Adipose tissue (tissue), 3 donors: Measurements from ENCODE around the gene KLC1. TPM values are rescaled to one million over a fixed set of nuclear protein-coding genes. Genes with fewer than 3 reads are reported as not detected.

ENCODE experiments used
- H3K27ac ChIP-seq: one replicate; pipeline ENCODE4 v1.5.1; 2013; ENCODE audit warnings: low read depth, low read length
- WGBS, 3 donors: extraction: QIAGEN DNeasy Blood & Tissue Kit; methylation state at CpG; one replicate each; pipeline ENCODE4 v1.1.7; 2013; 5-methylcytosine and 5-hydroxymethylcytosine counted together
- polyA plus RNA-seq, 3 donors: library from polyadenylated mRNA; stranded (reverse); fragments of 200-250 nt; gene quantifications; one replicate each; pipeline ENCODE4 v1.2.3, GENCODE V29; 2013
- donor health status: healthy with polysubstance abuse.
- donor health status: Bipolar disorder and iron deficiency.
- donor health status: healthy.

The KLC1 gene
- polyA plus RNA-seq, 3 donors, result 39.3 to 104 (median 92.0) TPM

DNA sequence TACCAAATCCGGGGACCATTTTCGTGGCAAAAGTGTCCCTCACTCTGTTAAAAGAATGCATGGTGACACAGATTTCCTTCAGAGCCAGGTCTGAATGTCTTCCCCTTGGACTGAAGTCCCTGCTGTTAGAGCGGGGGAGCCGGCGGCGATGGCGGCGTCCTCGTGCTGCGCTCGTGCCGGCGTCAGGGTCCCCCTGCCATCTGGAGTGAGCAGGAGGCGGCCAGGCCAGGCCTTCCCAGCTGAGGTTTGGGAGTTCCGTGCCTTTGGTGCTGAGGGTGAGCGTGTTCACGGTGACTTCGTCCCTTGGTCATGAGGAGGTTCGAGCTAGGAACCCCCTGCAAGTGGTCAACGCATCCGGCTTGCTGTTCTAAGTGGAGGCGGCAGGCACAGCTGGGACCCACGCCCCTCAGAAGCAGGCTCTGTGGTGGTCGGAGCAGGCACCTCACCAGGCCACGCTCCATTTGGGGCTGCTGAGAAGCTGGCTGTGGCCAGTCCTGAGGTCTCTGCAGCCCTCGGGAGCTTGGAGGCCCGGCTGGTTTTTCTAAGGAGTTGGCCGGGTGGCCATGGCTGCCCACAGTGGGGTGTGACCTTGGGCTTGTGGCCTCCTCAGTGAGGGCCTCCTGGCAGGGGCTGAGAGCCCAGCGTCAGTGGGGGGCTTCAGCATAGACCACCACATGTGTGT lies 96.1 kb downstream of the KLC1 start:
- WGBS, 3 donors, result 88 to 93% (median 92%) methylated on average over 28 to 29 of the region's 29 CpGs

DNA sequence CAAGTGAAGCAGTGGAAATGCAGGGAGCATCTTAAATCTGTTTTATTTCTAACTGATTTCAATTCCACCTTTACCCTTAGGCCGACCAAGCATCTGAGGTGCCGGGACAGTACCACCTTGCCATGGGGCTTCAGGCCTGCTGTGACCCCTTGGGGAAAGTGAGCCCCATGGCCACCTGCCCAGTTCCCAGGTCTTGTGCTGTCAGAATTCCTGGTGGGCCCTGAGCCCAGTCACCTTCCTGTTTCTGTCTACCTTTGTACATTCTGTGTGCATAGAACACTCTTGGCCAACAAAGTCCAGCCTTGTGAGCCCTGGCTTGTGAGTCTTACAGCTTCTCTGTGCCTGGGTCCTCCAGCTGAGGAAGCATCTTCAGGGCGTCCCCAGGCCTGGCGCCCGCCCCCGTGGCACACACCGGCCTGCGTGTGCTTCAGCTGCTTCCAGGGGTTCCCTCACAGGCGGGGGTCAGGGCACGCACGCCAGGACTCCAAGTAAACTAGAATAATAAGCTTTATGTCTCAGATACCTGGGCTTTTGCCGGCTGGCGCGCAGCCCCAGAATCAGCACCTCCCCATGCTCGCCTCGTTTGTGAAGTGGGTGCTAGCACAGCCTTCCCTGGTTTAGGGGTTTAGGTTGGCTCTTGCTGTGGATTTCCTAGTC lies 96.9 kb downstream of the KLC1 start:
- WGBS, 3 donors, result 77 to 94% (median 93%) methylated on average over 16 of the region's 16 CpGs
- H3K27ac ChIP-seq, result no peak overlapping the region

More for the DNA sequence above, 96.1 kb downstream of the KLC1 start:
- no peak overlapping the region for H3K27ac ChIP-seq

GRCh38 chr14:103726474-103726873 lies 97.5 kb downstream of the KLC1 start:
- WGBS, 3 donors, result 85 to 99% (median 95%) methylated on average over 17 to 18 of the region's 18 CpGs
- no peak overlapping the region for H3K27ac ChIP-seq

DNA sequence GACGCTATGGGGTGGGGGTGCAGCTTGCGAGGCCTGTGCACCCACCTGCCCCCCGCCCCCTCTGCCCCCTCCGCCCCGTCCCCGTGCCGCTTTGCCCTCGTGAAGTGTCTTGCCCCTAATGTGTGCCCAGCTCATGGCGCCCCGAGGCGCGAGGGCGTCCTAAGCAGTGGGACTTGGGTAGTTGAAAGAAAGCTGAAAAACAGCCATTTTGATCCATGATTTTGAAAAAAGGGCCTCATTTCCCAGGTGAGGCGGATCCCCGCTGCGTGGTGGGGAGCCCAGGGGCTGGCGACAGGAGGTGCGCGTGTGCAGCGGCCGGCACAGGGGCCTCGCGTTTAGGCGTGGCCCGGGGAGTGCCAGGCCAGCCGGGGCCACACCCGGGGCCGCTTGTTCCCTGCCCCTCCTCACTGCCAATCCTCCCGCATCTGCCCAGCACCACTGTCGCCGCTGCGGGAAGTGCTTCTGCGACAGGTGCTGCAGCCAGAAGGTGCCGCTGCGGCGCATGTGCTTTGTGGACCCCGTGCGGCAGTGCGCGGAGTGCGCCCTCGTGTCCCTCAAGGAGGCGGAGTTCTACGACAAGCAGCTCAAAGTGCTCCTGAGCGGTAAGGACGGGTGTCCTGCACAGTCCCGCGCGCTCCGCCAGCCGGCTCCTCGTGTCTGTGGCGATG lies 98.4 kb downstream of the KLC1 start:
- 73 to 86% (median 86%) methylated on average over 51 to 53 of the region's 53 CpGs for WGBS, 3 donors
- H3K27ac ChIP-seq, result no peak overlapping the region

DNA sequence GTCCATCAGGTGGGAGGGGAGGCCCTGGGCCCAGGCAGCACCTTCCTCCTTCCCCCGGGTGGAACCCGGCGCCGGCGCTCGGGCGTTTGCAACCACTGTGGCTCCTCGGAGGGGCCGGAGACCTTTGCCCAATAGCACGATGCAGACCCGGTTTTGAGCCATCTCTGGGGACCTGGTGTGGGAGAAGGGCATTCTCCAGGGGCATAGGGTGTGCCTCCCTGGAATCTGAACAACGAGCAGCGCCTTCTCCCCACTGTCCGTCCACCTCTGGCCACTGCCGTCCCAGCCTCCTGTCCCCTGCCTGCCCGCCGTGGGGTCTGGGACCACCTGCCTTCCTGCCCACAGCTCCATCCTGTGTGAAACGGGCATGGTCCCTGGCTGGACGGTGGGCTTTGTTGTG lies 99.1 kb downstream of the KLC1 start:
- H3K27ac ChIP-seq, result no peak overlapping the region
- 85 to 90% (median 90%) methylated on average over 18 to 19 of the region's 19 CpGs for WGBS, 3 donors

- WGBS, 3 donors, result 59 to 91% (median 83%) methylated on average over 12 of the region's 12 CpGs
- no peak overlapping the region for H3K27ac ChIP-seq
These were observed 99.7 kb downstream of the KLC1 start for GRCh38 chr14:103728721-103729120.

DNA sequence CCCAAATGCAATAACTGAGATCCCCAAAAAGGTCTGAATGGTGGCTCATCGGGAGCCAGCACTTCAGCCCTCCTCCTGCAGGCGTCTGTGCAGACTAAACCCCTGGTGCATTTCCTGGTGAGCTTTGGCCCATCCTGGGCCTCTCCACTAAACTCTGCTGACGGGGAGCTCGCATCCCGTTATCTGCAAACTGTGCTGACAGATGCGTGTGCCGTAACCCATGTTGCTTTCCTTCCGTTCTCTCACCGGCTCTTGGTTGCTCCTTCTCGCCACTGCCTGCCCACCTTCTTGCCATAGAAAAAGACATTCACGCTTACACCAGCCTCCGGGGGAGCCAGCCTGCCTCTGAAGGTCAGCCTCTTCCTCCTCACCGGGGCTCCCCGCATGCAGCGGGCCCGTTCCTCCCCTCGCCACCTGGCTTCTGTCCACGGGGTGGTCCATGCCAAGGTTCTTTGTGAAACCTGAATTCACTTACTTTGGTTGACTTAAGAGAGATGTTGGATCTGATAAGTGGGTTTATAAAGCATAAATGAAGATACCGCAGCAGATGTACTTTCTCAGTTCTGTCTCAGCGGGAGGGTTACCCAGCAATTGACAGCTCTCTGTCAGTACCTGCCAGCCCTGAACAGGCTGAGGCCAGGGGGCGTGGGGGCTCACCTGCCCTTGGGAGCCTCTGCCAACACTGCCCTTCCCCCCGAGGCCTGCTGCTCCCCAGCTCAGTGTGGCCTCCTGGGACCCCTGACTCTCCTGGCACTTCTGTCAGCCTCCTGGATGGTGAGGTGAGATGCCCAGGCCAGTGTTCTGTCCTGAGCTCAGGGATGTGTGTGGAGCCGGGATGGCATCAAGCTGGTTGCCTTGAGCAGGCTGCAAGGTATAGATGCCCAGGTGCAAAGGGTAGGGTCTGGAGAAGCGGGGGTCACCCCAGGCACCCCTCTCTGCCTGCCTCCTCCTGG lies 100.8 kb downstream of the KLC1 start:
- H3K27ac ChIP-seq, result no peak overlapping the region
- WGBS, 3 donors, result 59 to 84% (median 83%) methylated on average over 24 of the region's 24 CpGs

DNA sequence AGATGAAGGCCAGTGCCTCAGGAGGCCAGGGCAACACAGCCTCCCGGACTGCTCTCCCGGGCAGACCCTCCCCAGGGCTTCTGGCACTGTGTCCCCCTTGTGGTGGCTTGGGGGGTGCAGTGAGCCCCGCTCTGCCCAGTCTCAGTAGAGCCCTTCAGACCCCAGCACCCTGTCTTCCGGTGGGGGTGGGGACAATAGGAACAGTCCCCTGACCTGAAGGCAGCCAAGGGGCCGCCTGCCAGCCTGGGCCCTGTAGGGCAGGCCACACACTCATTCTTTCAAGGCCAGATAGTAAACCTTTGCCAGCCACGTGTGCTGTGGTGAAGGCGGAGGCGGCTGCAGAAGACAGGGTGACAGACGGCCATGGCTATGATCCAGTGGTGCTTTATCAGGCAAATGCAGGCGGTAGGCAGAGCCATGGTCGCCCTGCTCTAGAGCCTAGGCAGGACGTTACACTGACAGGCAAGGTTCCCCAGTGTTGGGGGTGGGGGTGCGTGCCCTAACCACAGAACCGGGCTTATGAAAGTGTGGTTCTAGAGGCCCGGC lies 101.6 kb downstream of the KLC1 start:
- no peak overlapping the region for H3K27ac ChIP-seq
- WGBS, 3 donors, result 33 to 71% (median 70%) methylated on average over 14 to 15 of the region's 15 CpGs

DNA sequence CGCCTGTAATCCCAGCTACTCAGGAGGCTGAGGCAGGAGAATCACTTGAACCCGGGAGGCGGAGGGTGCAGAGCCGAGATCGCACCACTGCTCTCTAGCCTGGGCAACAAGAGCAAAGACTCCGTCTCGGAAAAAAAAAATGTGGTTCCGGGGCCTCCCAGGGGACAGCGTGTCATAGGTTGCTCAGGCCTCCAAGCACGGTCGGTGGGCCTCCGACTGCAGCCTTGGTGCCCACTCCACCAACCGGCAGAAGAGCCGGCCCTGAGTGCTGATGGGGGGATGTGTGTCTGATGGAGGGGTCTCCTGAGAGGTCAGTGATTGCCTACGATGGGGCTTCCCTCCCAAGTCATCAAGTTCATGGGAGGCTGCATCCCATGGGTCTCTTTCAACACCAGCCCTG lies 102.5 kb downstream of the KLC1 start:
- no peak overlapping the region for H3K27ac ChIP-seq
- WGBS, 3 donors, result 84 to 94% (median 91%) methylated on average over 15 of the region's 15 CpGs

- 92 to 96% (median 92%) methylated on average over 24 of the region's 24 CpGs for WGBS, 3 donors
- H3K27ac ChIP-seq, result no peak overlapping the region
These were observed 103.2 kb downstream of the KLC1 start for GRCh38 chr14:103731916-103732867.

DNA sequence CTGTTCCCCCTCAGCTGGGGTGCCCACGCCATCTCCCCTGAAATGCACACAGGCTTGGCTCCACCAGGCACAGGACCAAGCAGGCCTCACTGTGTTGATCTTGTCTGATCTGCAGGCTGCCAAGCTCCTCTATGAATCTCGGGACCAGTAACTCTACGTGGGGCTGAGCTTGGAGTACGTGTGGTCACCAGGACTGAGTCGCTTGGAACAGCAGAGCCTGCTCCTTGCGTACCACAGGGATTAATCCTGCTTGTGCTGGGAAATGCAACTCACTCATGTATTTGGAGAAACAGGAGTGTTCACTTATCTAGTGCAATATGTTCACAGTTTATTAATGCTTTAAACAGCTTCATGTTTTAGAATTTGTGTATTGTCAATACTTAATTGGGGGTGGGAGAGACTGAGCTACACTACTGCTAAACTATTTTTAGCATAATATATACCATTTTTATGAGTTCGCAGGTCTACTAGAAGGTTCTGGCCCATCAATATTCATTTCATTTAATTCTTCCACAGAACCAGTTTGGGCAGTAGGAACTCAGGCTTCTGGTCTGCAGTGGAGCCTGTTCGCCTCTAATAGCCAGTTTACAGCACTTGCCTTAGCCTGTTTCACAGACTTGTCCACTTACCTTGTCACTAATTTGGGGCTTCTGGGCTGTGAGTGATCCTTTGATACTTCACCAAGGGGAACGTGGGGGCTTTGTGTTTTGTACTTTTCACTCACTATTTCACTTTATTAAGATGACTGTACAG lies 104.0 kb downstream of the KLC1 start:
- WGBS, 3 donors, result 84 to 91% (median 86%) methylated on average over 9 of the region's 9 CpGs
- no peak overlapping the region for H3K27ac ChIP-seq

- 90 to 94% (median 91%) methylated on average over 14 of the region's 14 CpGs for WGBS, 3 donors
- no peak overlapping the region for H3K27ac ChIP-seq
These were observed 104.6 kb downstream of the KLC1 start for GRCh38 chr14:103733651-103734050.

DNA sequence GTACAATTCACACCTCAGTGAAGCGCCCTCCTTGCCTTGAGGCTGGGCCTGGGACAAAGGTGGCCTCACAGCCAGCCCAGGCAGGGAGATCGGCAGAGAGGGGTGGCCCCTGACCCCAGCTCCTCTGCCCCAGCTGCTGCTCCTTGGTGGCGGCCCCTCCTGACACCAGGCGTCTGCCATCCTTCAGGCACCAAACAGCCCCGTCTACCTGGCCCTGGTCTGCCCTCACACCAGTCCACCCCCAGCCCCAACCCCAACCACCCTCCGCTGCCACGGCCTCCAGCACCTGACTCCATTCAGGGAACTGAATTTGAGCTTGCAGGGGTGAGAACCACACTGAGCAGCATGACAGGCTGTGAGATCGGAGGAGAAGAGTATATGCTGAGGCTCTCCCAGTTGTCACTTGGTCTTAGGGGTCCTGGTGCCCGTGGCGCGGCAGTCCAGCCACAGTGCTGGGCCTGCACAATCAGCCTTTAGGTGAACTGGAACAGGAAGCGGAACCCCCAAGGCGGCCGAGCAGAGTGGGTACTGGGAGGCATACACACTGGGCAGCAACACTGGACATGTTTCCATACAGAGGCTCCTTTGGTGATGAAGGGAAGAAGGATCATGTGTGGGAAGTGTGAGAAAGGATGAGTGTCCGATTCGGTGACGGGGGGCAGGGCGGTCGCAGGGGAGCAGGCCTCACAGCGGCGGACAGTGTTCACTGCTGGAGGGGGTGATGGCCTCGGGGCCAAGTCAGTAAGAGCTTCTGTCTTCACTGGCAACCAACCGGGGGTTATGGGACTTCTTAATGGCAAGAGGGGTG lies 105.3 kb downstream of the KLC1 start:
- WGBS, 3 donors, result 90 to 92% (median 91%) methylated on average over 23 of the region's 23 CpGs
- H3K27ac ChIP-seq, result no peak overlapping the region

- 65 to 73% (median 72%) methylated on average over 12 of the region's 12 CpGs for WGBS, 3 donors
These were observed 106.0 kb downstream of the KLC1 start for GRCh38 chr14:103735022-103735421.

GRCh38 chr14:103735439-103735814 lies 106.4 kb downstream of the KLC1 start:
- 61 to 64% (median 63%) methylated on average over 7 of the region's 7 CpGs for WGBS, 3 donors
- H3K27ac ChIP-seq, result no peak overlapping the region

More at GRCh38 chr14:103735022-103735421, 106.0 kb downstream of the KLC1 start:
- no peak overlapping the region for H3K27ac ChIP-seq
